GM18520 (cell line): ENCODE results near the gene FAM229A.

Experiments used
- ATAC-seq: cut with Tn5 transposase; IDR thresholded peaks from one replicate; pipeline ENCODE4 v1.9.1; 2021; ENCODE audit not compliant: unreplicated experiment

The FAM229A gene

GRCh38 chr1:32332290-32333079 is 29.8 kb downstream of the FAM229A start:
- ATAC-seq = no peak

- ATAC-seq = no peak
Measured at GRCh38 chr1:32331549-32331948, 30.7 kb downstream of the FAM229A start.

GRCh38 chr1:32330558-32331151 is 31.6 kb downstream of the FAM229A start:
- ATAC-seq = no peak

- ATAC-seq = no peak
Measured at GRCh38 chr1:32329931-32330466, 32.3 kb downstream of the FAM229A start.

GRCh38 chr1:32327204-32327603 is 35.1 kb downstream of the FAM229A start:
- no peak for ATAC-seq

GRCh38 chr1:32321712-32322291 is 40.5 kb downstream of the FAM229A start:
- ATAC-seq = no peak

- no peak for ATAC-seq
Measured at GRCh38 chr1:32318127-32318869, 44.0 kb downstream of the FAM229A start.

- ATAC-seq = no peak
Measured at GRCh38 chr1:32316903-32317277, 45.4 kb downstream of the FAM229A start.

GRCh38 chr1:32311709-32312393 is 50.4 kb downstream of the FAM229A start:
- ATAC-seq = no peak
